ENCODE results near the gene CLUH. TPM values are rescaled to one million over a fixed set of nuclear protein-coding genes. Genes with fewer than 3 reads are reported as not detected.
"Not testable (repeated sequence)": the region's sequence is repeated elsewhere in the genome, so short reads cannot be mapped to it uniquely, and the experiment has no call there.

The CLUH gene
- total RNA-seq, 1 donor from 2014 or later, result 40.2 TPM

DNA sequence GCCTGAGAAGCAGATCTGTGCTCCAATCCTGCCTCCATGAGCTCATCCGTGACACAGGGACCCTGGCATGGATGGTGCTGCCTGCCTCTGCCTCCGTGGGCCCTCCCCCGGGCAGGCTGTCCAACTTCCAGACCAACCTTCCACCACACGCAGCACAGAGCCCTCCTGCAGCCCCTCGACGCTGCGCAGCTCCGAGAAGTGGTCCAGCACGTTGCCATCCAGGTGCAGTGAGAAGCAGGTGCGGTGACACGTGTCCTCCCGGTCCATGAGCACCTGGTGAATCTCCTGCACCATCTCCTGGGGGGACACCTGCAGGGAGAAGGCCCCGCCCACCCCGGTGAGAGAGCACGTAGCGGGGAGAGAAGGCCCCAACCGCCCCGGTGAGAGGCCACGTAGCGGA lies 8.4 kb downstream of the CLUH start:
- TF ChIP-seq, protein P1, sequence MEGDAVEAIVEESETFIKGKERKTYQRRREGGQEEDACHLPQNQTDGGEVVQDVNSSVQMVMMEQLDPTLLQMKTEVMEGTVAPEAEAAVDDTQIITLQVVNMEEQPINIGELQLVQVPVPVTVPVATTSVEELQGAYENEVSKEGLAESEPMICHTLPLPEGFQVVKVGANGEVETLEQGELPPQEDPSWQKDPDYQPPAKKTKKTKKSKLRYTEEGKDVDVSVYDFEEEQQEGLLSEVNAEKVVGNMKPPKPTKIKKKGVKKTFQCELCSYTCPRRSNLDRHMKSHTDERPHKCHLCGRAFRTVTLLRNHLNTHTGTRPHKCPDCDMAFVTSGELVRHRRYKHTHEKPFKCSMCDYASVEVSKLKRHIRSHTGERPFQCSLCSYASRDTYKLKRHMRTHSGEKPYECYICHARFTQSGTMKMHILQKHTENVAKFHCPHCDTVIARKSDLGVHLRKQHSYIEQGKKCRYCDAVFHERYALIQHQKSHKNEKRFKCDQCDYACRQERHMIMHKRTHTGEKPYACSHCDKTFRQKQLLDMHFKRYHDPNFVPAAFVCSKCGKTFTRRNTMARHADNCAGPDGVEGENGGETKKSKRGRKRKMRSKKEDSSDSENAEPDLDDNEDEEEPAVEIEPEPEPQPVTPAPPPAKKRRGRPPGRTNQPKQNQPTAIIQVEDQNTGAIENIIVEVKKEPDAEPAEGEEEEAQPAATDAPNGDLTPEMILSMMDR (IDR thresholded peaks at IDR 0.05; ENCODE audit: unreplicated experiment), result no peak
- no peak overlapping the region for H3K4me3 Mint-ChIP-seq (ENCODE audit: low read depth)
- H3K27me3 Mint-ChIP-seq, result no peaks in the 10 kb centered on the region
- no peak overlapping the region for H3K27ac Mint-ChIP-seq
- peaks cover 3% of the 10 kb centered on the region for H3K36me3 Mint-ChIP-seq (ENCODE audit: insufficient read depth)
- no peak for DNase-seq (ENCODE audit: low spot score, unreplicated experiment)
- H3K4me1 Mint-ChIP-seq (ENCODE audit: low read depth), result peaks cover 3% of the 10 kb centered on the region
- no peaks in the 10 kb centered on the region for H3K9me3 Mint-ChIP-seq (ENCODE audit: low read depth)

DNA sequence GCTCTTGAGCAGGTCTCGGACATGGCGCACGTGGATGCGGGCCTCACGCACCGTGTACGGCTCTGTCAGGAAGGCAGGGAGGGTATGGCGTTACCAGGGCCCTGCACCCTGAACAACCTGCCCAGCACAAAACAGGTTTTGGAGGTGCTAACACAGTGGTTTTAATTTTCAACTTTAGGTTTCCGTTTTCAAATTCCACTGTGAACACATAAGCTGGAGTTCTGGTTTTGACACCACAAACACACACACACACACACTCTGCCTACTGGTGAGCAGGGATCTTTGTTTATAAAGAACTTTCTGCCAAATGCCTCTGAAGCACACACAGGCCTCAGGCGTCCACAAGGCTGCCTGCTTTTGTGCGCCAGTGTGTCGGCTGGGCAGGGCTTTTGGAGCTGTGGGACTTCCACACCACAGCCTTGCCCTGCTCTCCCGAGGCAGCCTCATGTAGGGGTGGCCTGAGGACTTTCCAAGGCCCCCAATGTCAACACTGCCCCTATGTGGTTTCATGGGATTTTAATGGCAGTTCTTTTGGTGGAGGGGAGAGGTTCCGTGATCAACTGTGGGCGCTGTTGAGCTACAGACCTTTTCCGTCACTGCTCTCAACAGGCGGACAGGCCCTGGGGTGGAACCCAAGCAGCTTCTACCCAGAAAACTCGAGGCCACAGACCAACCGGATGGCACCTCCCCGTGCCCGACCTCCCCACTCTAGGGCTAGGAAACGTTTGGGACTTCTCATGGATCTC lies 9.4 kb downstream of the CLUH start:
- Mint-ChIP-seq H3K4me1 (ENCODE audit: low read depth) (peaks cover 3% of the 10 kb centered on the region), H3K4me3 (ENCODE audit: low read depth) (no peak overlapping the region), H3K27ac (no peak overlapping the region), H3K9me3 (ENCODE audit: low read depth) (no peaks in the 10 kb centered on the region), H3K27me3 (no peaks in the 10 kb centered on the region), H3K36me3 (ENCODE audit: insufficient read depth) (peaks cover 3% of the 10 kb centered on the region)
- TF ChIP-seq, protein P1 (IDR thresholded peaks at IDR 0.05; ENCODE audit: unreplicated experiment), result no peak
- no peak for DNase-seq (ENCODE audit: low spot score, unreplicated experiment)

DNA sequence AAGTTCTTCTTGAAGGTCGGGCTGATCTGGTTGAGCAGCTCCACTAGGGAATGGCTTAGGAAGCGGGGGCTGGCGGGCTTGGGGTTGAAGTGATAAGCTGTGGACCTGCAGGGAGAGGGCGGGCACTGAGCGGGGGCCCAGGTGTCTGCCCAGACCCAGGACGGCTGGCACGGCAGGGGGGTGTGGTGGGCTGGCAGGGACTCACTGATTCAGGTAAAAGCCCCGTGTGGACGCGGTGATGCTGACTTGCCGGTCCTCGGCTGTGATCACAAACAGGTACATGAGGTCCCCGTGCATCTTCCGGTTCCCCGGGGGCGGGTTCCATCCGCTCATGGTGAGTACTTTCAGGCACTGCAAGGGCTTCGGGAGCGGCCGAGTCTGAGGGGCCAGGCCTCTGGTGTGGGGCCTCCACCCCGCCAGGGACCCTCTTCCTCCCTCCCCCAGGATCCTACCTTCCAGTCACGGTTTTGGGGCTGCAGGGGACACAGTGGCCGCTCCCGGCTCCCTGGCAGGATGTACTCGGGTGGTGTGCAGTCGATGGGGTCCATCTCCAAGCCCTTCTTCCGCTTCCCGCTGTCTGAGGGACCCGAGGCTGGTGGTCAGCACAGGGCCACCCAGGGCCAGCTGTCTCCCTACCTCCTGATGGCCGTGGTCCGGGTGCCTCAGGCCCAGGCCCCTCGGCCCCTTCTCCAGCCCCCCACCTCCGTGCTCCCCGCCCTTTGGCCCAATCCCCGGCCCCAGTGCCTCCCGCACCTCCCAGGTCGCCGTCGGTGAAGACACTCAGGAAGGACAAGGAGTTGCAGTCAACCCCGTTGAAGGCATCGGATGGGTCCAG lies 10.2 kb downstream of the CLUH start:
- no peak for DNase-seq (ENCODE audit: low spot score, unreplicated experiment)
- peaks cover 3% of the 10 kb centered on the region for H3K36me3 Mint-ChIP-seq (ENCODE audit: insufficient read depth)

DNA sequence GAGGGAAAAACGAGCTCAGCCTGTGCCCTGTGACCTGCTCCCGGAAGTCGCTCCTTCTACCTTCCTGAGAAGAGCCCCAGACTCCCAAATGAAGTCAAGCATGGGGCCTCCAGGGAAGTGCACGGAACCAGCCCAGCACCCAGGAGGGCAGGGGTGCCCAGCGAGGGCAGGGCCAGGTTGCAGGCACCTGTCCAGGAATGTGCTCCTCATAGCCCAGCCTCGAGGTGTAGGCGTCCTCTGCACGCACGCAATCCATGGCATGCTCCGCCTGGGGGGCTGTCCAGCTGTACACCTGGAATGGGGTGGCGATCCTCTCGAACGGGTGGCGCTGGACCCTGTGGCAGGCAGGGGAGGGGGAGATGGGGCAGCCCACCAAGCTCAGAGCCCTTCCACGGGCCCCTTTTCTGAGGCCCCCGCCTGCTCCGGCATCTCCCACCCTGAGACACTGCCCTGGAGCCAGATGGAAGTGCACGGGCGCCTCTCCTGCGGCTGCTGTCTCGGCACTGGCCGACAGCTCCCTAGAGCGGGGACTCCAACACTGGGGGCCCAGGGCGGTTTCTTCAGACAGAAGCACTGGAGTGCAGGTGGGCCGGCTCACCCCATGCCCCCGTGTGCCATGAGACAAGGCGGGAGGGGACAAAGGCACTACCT lies 10.9 kb downstream of the CLUH start:
- TF ChIP-seq, protein P1 (IDR thresholded peaks at IDR 0.05; ENCODE audit: unreplicated experiment), result no peak
- no peak for DNase-seq (ENCODE audit: low spot score, unreplicated experiment)
- H3K9me3 Mint-ChIP-seq (ENCODE audit: low read depth), result no peaks in the 10 kb centered on the region
- no peak overlapping the region for H3K4me3 Mint-ChIP-seq (ENCODE audit: low read depth)
- no peaks in the 10 kb centered on the region for H3K27me3 Mint-ChIP-seq
- no peak overlapping the region for H3K27ac Mint-ChIP-seq
- H3K4me1 Mint-ChIP-seq (ENCODE audit: low read depth), result peaks cover 3% of the 10 kb centered on the region
- H3K36me3 Mint-ChIP-seq (ENCODE audit: insufficient read depth), result peaks cover 3% of the 10 kb centered on the region

More for the DNA sequence above, 10.2 kb downstream of the CLUH start:
- peaks cover 3% of the 10 kb centered on the region for H3K4me1 Mint-ChIP-seq (ENCODE audit: low read depth)
- TF ChIP-seq, protein P1 (IDR thresholded peaks at IDR 0.05; ENCODE audit: unreplicated experiment), result no peak
- H3K4me3 Mint-ChIP-seq (ENCODE audit: low read depth), result no peak overlapping the region
- H3K27ac Mint-ChIP-seq, result no peak overlapping the region
- H3K9me3 Mint-ChIP-seq (ENCODE audit: low read depth), result no peaks in the 10 kb centered on the region
- H3K27me3 Mint-ChIP-seq, result no peaks in the 10 kb centered on the region

DNA sequence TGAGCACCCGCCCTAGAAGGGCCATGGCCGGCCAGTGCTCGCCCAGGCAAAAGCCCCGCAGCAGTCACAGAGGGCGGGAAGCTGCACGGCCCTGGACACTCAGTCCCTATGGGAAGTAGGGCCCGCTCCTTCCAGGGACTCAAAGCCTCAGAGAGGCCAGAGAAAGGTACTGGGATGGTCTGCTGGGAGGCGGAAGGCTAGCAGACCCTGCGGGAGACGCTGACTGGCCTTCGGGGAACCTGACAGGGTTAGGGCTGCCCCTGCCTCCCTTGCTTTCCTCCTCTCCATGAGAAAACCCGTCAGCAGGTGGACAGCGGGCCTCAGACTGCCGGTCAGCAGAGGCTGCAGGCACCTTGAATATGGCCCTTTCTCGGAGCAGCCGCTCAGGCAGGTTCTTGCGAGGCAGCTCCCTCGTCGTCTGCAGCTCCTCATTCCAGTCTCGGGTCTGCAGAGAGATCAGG lies 11.5 kb downstream of the CLUH start:
- TF ChIP-seq, protein P1 (IDR thresholded peaks at IDR 0.05; ENCODE audit: unreplicated experiment), result no peak
- Mint-ChIP-seq H3K4me3 (ENCODE audit: low read depth) (no peak overlapping the region), H3K9me3 (ENCODE audit: low read depth) (no peaks in the 10 kb centered on the region), H3K4me1 (ENCODE audit: low read depth) (no peaks in the 10 kb centered on the region), H3K36me3 (ENCODE audit: insufficient read depth) (peaks cover 3% of the 10 kb centered on the region), H3K27ac (no peak overlapping the region), H3K27me3 (no peaks in the 10 kb centered on the region)
- no peak for DNase-seq (ENCODE audit: low spot score, unreplicated experiment)

DNA sequence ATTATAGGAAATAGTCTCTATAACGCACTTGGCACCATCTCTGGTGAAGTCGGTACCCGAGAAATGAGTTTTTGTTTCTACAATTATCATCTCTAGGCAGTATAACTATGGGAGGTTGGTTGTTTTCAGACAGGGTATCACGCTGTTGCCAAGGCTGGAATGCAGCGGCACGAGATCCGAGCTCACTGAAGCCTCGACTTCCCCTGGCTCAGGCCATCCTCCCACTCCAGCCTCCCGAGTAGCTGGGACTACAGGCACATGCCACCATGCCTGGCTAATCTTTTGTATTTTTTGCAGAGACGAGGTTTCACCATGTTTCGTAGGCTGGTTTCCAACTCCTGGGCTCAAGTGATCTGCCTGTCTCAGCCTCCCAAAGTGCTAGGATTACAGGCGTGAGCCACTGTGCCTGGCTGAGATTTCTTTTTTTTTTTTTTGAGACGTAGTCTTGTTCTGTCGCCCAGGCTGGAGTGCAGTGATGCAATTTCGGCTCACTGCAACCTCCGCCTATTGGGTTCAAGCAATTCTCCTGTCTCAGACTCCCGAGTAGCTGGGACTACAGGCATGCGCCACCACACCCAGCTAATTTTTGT lies 12.3 kb downstream of the CLUH start:
- not testable (repeated sequence) for H3K36me3 Mint-ChIP-seq (ENCODE audit: insufficient read depth); H3K4me3 Mint-ChIP-seq (ENCODE audit: low read depth); H3K4me1 Mint-ChIP-seq (ENCODE audit: low read depth); H3K9me3 Mint-ChIP-seq (ENCODE audit: low read depth); H3K27me3 Mint-ChIP-seq; DNase-seq (ENCODE audit: low spot score, unreplicated experiment); H3K27ac Mint-ChIP-seq

All from progenitor cell of endocrine pancreas (in vitro differentiated cells).